ENCODE data around the gene EGFLAM. TPM values are rescaled to one million over a fixed set of nuclear protein-coding genes. Genes with fewer than 3 reads are reported as not detected.

The EGFLAM gene
- total and polyA plus RNA-seq, 9 of the 15 experiments (the other 6 are each of a cell fraction or from before 2014, with no cell fraction given): 0.09 to 2.5 (median 1.0) TPM

GRCh38 chr5:38292228-38292627 is 33.9 kb downstream of the EGFLAM start:
- Histone ChIP-seq H3K9ac (ENCODE audit: insufficient read depth in 1 of 2, low read depth in 2 of 2, low read length in 2 of 2) (no peak overlapping the region), H4K20me1 (replicated peaks; ENCODE audit: control insufficient read depth, insufficient read depth, low read length) (no peaks in the 10 kb centered on the region), H3K4me3 (no peak overlapping the region), H3K4me1 (replicated peaks in 1 of 2; ENCODE audit: control insufficient read depth in 2 of 2, insufficient read depth in 2 of 2, low read length in 2 of 2) (peaks cover 4 to 18% of the 10 kb centered on the region in 2 experiments; a peak in 4 of 5 replicates), H3K36me3 (ENCODE audit: control insufficient read depth, insufficient read depth, low read length) (no peaks in the 10 kb centered on the region), H3K79me2 (ENCODE audit: control insufficient read depth, insufficient read depth, low read length) (peaks cover 14% of the 10 kb centered on the region; the same call in 1 of the 3 replicates), H3K4me2 (ENCODE audit: insufficient read depth, low read length) (no peak overlapping the region), H3K27me3 (ENCODE audit: control insufficient read depth in 2 of 2, insufficient read depth in 2 of 2, low read length in 2 of 2) (no peaks in the 10 kb centered on the region), H3K9me3 (replicated peaks; ENCODE audit: control insufficient read depth, insufficient read depth, low read depth, low read length) (no peaks in the 10 kb centered on the region), H3K9me1 (ENCODE audit: control insufficient read depth, insufficient read depth, low read length) (no peaks in the 10 kb centered on the region), H2AFZ (ENCODE audit: low read depth, low read length) (no peak overlapping the region; the same call in 1 of the 2 replicates), H3K27ac (ENCODE audit: extremely low read depth, low read depth, low read length) (no peak overlapping the region)
- in situ Hi-C loops (cut with MboI): no loop called here
- 37% methylated on average over 3 of the region's 3 CpGs for WGBS (ENCODE audit: insufficient coverage, low coverage, missing lambda C conversion rate)
- TF ChIP-seq RAD21 (CRISPR knock-in tag; conservative IDR thresholded peaks at IDR 0.05 in 1 of 2, IDR thresholded peaks at IDR 0.05 in 1 of 2) (no peak), FOXA3 (CRISPR knock-in tag; conservative IDR thresholded peaks at IDR 0.05 in 1 of 2, IDR thresholded peaks at IDR 0.05 in 1 of 2) (no peak), LCOR (CRISPR knock-in tag; IDR thresholded peaks at IDR 0.05) (no peak)
- no peak for DNase-seq (ENCODE audit: extremely low read depth in 1 of 4, low spot score in 3 of 4)
- POLR2A ChIA-PET: interaction anchor here (0.6 to 1.4 kb wide), 2 partner anchors 11 to 34 kb away, joined by 3 to 4 read pairs; partner anchors contain the start of gene EGFLAM
- CTCF ChIA-PET (ENCODE audit: low intra/inter-chr PET ratio): no interaction called here
- no TSS peak for BruUV-seq (replicated peaks)
- ATAC-seq: no peak
- intact Hi-C loops (cut with micrococcal nuclease): no loop called here
- no peak for FAIRE-seq

GRCh38 chr5:38295751-38296150 is 37.4 kb downstream of the EGFLAM start:
- Histone ChIP-seq H3K4me2 (ENCODE audit: insufficient read depth, low read length) (no peak overlapping the region), H3K27me3 (ENCODE audit: control insufficient read depth in 2 of 2, insufficient read depth in 2 of 2, low read length in 2 of 2) (no peaks in the 10 kb centered on the region), H2AFZ (ENCODE audit: low read depth, low read length) (no peak overlapping the region), H3K4me1 (replicated peaks in 1 of 2; ENCODE audit: control insufficient read depth in 2 of 2, insufficient read depth in 2 of 2, low read length in 2 of 2) (peaks cover 2 to 17% of the 10 kb centered on the region in 2 experiments; a peak in 4 of 5 replicates), H4K20me1 (replicated peaks; ENCODE audit: control insufficient read depth, insufficient read depth, low read length) (no peaks in the 10 kb centered on the region), H3K79me2 (ENCODE audit: control insufficient read depth, insufficient read depth, low read length) (no peaks in the 10 kb centered on the region), H3K9me3 (replicated peaks; ENCODE audit: control insufficient read depth, insufficient read depth, low read depth, low read length) (no peaks in the 10 kb centered on the region), H3K27ac (ENCODE audit: extremely low read depth, low read depth, low read length) (no peak overlapping the region), H3K36me3 (ENCODE audit: control insufficient read depth, insufficient read depth, low read length) (no peaks in the 10 kb centered on the region), H3K9me1 (ENCODE audit: control insufficient read depth, insufficient read depth, low read length) (no peaks in the 10 kb centered on the region), H3K4me3 (no peak overlapping the region), H3K9ac (ENCODE audit: insufficient read depth in 1 of 2, low read depth in 2 of 2, low read length in 2 of 2) (no peak overlapping the region)
- ATAC-seq (no peak), FAIRE-seq (no peak), DNase-seq (ENCODE audit: extremely low read depth in 1 of 4, low spot score in 3 of 4) (no peak)
- intact Hi-C loops (cut with micrococcal nuclease) (no loop called here), in situ Hi-C loops (cut with MboI) (no loop called here)
- BruUV-seq (replicated peaks): no TSS peak
- WGBS (ENCODE audit: insufficient coverage, low coverage, missing lambda C conversion rate): 66% methylated on average over 2 of the region's 2 CpGs
- ChIA-PET POLR2A (no interaction called here), CTCF (ENCODE audit: low intra/inter-chr PET ratio) (no interaction called here)
- TF ChIP-seq E4F1 (CRISPR knock-in tag; IDR thresholded peaks at IDR 0.05; ENCODE audit: borderline replicate concordance) (no peak), ARHGAP35 (IDR thresholded peaks at IDR 0.05; ENCODE audit: partially characterized antibody) (no peak), MED1 (CRISPR knock-in tag; IDR thresholded peaks at IDR 0.05; ENCODE audit: borderline replicate concordance) (no peak), HDAC1 (IDR thresholded peaks at IDR 0.05) (no peak), ZNF717 (CRISPR knock-in tag; IDR thresholded peaks at IDR 0.05) (no peak), XRCC5 (IDR thresholded peaks at IDR 0.05; ENCODE audit: low read depth, low read length) (no peak), GTF3C2 (IDR thresholded peaks at IDR 0.05; ENCODE audit: borderline replicate concordance, extremely low read depth, insufficient read length) (no peak), ZNF696 (CRISPR knock-in tag; conservative IDR thresholded peaks at IDR 0.05) (no peak)

Measured in K562 (cell line).